Astrocyte (in vitro differentiated cells and primary cell): ENCODE measurements around the gene TGFB3. TPM values are rescaled to one million over a fixed set of nuclear protein-coding genes. Genes with fewer than 3 reads are reported as not detected.

Source experiments
- DNase-seq: peaks from one replicate; pipeline ENCODE4 v3.0.0-alpha.2; 2010; ENCODE audit warnings: low read depth
- FAIRE-seq: peaks from 2 replicates; lab custom pipeline; 2011; peaks lifted over from hg19 to GRCh38; lab: Jason Lieb, UNC
- H2AFZ ChIP-seq: 2 replicates; pipeline ENCODE4 v1.6.0; 2012; ENCODE audit warnings: low read depth, low read length, inconsistent platforms
- H3K27ac ChIP-seq: 2 replicates; pipeline ENCODE4 v1.5.1; 2011; ENCODE audit warnings: low read depth, low read length, inconsistent platforms
- H3K27me3 ChIP-seq: 2 replicates; pipeline ENCODE4 v1.6.0; 2011; ENCODE audit warnings: low read length, inconsistent platforms; ENCODE audit not compliant: insufficient read depth
- H3K36me3 ChIP-seq: 2 replicates; pipeline ENCODE4 v1.5.1; 2011; ENCODE audit warnings: low read length, inconsistent platforms; ENCODE audit not compliant: insufficient read depth
- H3K4me1 ChIP-seq: 2 replicates; pipeline ENCODE4 v1.5.1; 2011; ENCODE audit warnings: low read length, inconsistent platforms; ENCODE audit not compliant: insufficient read depth
- H3K4me2 ChIP-seq: 2 replicates; pipeline ENCODE4 v1.6.0; 2012; ENCODE audit warnings: low read length, inconsistent platforms
- H3K4me3 ChIP-seq: 2 replicates; pipeline ENCODE4 v1.5.1; 2011; ENCODE audit warnings: low read depth, mild to moderate bottlenecking, low read length, inconsistent platforms; ENCODE audit not compliant: insufficient read depth
- H3K79me2 ChIP-seq: 2 replicates; pipeline ENCODE4 v1.6.0; 2012; ENCODE audit warnings: mild to moderate bottlenecking, low read length, inconsistent platforms; ENCODE audit not compliant: insufficient read depth
- H3K9ac ChIP-seq: 2 replicates; pipeline ENCODE4 v1.6.0; 2012; ENCODE audit warnings: mild to moderate bottlenecking, low read length, inconsistent platforms
- H3K9me3 ChIP-seq: 2 replicates; pipeline ENCODE4 v1.5.1; 2012; ENCODE audit warnings: low read depth, mild to moderate bottlenecking, low read length, inconsistent platforms; ENCODE audit not compliant: insufficient read depth
- H4K20me1 ChIP-seq: 2 replicates; pipeline ENCODE4 v1.6.0; 2012; ENCODE audit warnings: low read length, inconsistent platforms; ENCODE audit not compliant: insufficient read depth
- H3K27ac Mint-ChIP-seq: one replicate; pipeline ENCODE4 v1.8.0; 2021; ENCODE audit warnings: mild to moderate bottlenecking, mixed read lengths; ENCODE audit not compliant: unreplicated experiment
- H3K27me3 Mint-ChIP-seq: one replicate; pipeline ENCODE4 v1.8.0; 2021; ENCODE audit warnings: low read depth, mixed read lengths; ENCODE audit not compliant: unreplicated experiment
- H3K36me3 Mint-ChIP-seq: one replicate; pipeline ENCODE4 v1.8.0; 2021; ENCODE audit warnings: low read depth, mixed read lengths; ENCODE audit not compliant: unreplicated experiment
- H3K4me1 Mint-ChIP-seq: one replicate; pipeline ENCODE4 v1.8.0; 2021; ENCODE audit warnings: low read depth, mixed read lengths; ENCODE audit not compliant: unreplicated experiment
- H3K4me3 Mint-ChIP-seq: one replicate; pipeline ENCODE4 v1.8.0; 2021; ENCODE audit warnings: mild to moderate bottlenecking, moderate library complexity, mixed read lengths; ENCODE audit not compliant: unreplicated experiment
- H3K9me3 Mint-ChIP-seq: one replicate; pipeline ENCODE4 v1.8.0; 2021; ENCODE audit warnings: mild to moderate bottlenecking, mixed read lengths; ENCODE audit not compliant: unreplicated experiment
- EZH2 ChIP-seq: IDR thresholded peaks from 2 replicates; pipeline ENCODE4 v1.6.1; 2012; ENCODE audit warnings: mild to moderate bottlenecking, low read length, inconsistent platforms; ENCODE audit not compliant: insufficient read depth
- total RNA-seq: library from RNA; stranded (reverse); gene quantifications from 2 replicates; pipeline ENCODE4 v1.2.1, GENCODE V29; 2021
- TF ChIP-seq, protein P1 (sequence below): IDR thresholded peaks from 2 replicates; pipeline ENCODE4 v1.5.1; 2011; ENCODE audit warnings: low read depth, mild to moderate bottlenecking, inconsistent platforms, low read length, moderate library complexity; ENCODE audit not compliant: insufficient read depth

The TGFB3 gene
- total RNA-seq, 1 donor from 2014 or later, result 30.5 TPM

DNA sequence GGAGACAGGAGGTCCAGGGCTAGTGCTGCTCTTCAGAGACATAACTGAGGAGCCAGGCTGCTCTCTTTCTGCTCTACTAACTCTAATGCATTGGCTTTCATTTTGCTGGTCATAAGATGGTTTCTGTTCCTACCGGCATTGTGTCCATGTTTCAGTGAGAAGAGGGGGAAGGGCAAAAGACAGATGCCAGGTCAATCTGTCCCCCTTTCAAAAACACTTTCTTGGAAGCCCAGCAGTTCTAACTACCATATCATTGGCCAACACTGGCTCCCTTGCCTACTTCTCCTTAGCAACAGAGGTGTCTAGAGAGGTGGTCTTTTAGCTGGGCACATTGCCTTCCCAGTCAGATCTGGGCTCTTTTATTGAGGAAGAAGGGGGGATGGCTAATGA lies 63.9 kb downstream of the TGFB3 start:
- Histone ChIP-seq H3K4me2 (no peak overlapping the region), H3K9me3 (no peaks in the 10 kb centered on the region), H4K20me1 (no peaks in the 10 kb centered on the region), H3K79me2 (no peaks in the 10 kb centered on the region), H3K4me1 (no peaks in the 10 kb centered on the region), H3K36me3 (no peaks in the 10 kb centered on the region), H3K9ac (no peak overlapping the region), H3K4me3 (no peak overlapping the region), H3K27ac (no peak overlapping the region), H2AFZ (no peak overlapping the region), H3K27me3 (no peaks in the 10 kb centered on the region)
- no peak for FAIRE-seq
- Mint-ChIP-seq H3K27me3 (no peaks in the 10 kb centered on the region), H3K36me3 (peaks cover 13% of the 10 kb centered on the region), H3K4me3 (no peak overlapping the region), H3K9me3 (no peaks in the 10 kb centered on the region), H3K4me1 (peaks cover 4% of the 10 kb centered on the region), H3K27ac (no peak overlapping the region)
- TF ChIP-seq, protein P1, sequence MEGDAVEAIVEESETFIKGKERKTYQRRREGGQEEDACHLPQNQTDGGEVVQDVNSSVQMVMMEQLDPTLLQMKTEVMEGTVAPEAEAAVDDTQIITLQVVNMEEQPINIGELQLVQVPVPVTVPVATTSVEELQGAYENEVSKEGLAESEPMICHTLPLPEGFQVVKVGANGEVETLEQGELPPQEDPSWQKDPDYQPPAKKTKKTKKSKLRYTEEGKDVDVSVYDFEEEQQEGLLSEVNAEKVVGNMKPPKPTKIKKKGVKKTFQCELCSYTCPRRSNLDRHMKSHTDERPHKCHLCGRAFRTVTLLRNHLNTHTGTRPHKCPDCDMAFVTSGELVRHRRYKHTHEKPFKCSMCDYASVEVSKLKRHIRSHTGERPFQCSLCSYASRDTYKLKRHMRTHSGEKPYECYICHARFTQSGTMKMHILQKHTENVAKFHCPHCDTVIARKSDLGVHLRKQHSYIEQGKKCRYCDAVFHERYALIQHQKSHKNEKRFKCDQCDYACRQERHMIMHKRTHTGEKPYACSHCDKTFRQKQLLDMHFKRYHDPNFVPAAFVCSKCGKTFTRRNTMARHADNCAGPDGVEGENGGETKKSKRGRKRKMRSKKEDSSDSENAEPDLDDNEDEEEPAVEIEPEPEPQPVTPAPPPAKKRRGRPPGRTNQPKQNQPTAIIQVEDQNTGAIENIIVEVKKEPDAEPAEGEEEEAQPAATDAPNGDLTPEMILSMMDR, result no peak
- TF ChIP-seq EZH2, result no peak
- no peak for DNase-seq

DNA sequence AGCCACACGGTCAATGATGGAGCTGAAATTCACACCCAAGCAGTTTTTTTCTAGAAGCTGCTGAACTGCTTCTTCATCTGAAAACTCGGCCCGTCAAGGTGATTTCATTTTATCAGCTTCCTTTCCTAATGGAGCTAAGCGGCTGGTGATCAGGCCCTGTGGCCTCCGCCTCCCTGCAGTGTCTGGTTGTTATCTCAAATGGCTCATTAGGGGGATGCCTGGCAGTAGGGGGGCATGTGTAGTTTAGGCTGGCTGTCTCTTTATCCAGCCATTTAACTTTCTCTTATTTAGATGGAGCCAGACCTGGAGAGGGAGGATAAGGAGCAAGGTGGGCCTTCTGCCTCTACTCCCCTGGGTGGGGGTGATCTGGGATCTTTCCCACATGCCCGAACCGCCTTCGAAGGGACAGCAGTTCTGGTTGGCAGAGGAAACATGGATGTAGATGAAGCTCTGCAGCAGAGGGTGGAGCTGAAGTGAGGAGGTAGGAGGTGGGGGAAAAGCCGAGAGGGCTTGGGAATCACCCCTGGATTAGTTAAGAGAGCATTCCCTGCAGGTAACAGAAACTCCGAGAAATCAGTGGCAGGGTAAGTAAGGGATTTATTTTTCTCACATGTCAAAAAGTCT lies 64.4 kb downstream of the TGFB3 start:
- H3K9ac ChIP-seq, result no peak overlapping the region
- Mint-ChIP-seq H3K4me1 (peaks cover 4% of the 10 kb centered on the region), H3K4me3 (no peak overlapping the region), H3K36me3 (peaks cover 13% of the 10 kb centered on the region), H3K27ac (peak overlapping the region; percentile 24), H3K27me3 (no peaks in the 10 kb centered on the region), H3K9me3 (no peaks in the 10 kb centered on the region)
- H3K4me2 ChIP-seq, result no peak overlapping the region
- H4K20me1 ChIP-seq, result no peaks in the 10 kb centered on the region
- H3K27ac ChIP-seq, result no peak overlapping the region
- no peaks in the 10 kb centered on the region for H3K4me1 ChIP-seq
- no peak overlapping the region for H2AFZ ChIP-seq
- H3K36me3 ChIP-seq, result no peaks in the 10 kb centered on the region
- no peak overlapping the region for H3K4me3 ChIP-seq
- TF ChIP-seq, protein P1, result no peak
- TF ChIP-seq EZH2, result no peak
- no peaks in the 10 kb centered on the region for H3K9me3 ChIP-seq
- H3K79me2 ChIP-seq, result no peaks in the 10 kb centered on the region
- no peaks in the 10 kb centered on the region for H3K27me3 ChIP-seq
- DNase-seq (no peak), FAIRE-seq (no peak)

DNA sequence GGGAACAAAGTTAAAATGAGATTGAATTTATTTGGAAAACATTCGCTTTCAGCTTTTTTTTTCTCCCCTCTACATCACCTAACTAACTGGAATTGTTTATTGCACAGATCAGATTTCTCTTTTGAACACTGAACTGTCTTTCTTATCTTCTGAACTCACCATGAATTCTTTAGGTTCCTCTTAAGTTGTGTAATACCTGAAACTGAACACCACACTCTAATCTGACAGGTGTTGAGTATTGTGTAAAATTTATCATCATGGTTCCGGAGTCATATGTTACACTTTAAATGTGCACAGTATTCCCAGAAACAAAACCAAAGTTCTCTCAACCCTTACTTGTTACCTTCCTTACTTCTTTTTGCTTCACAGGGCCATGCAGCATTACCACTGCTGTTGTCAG lies 66.8 kb downstream of the TGFB3 start:
- H3K9ac ChIP-seq, result no peak overlapping the region
- H4K20me1 ChIP-seq, result no peaks in the 10 kb centered on the region
- H2AFZ ChIP-seq, result no peak overlapping the region
- DNase-seq (no peak), FAIRE-seq (no peak)
- Mint-ChIP-seq H3K27ac (no peak overlapping the region), H3K27me3 (no peaks in the 10 kb centered on the region), H3K4me3 (no peak overlapping the region), H3K36me3 (peaks cover 9% of the 10 kb centered on the region), H3K4me1 (peaks cover 13% of the 10 kb centered on the region), H3K9me3 (no peaks in the 10 kb centered on the region)
- no peaks in the 10 kb centered on the region for H3K79me2 ChIP-seq
- H3K36me3 ChIP-seq, result no peaks in the 10 kb centered on the region
- H3K27ac ChIP-seq, result no peak overlapping the region
- no peaks in the 10 kb centered on the region for H3K4me1 ChIP-seq
- no peak overlapping the region for H3K4me3 ChIP-seq
- H3K27me3 ChIP-seq, result no peaks in the 10 kb centered on the region
- H3K9me3 ChIP-seq, result no peaks in the 10 kb centered on the region
- no peak for TF ChIP-seq EZH2
- TF ChIP-seq, protein P1, result no peak
- no peak overlapping the region for H3K4me2 ChIP-seq
